OCI-LY3 (cell line): ENCODE results near the gene CCT8.

Experiments used
- H2AFZ ChIP-seq: fragments of 200-600, 300-600 bp; shearing (Covaris generic); 2 replicates; pipeline ENCODE4 v1.6.0; 2014; ENCODE audit warnings: antibody characterized with exemption, low read depth, low read length
- H3K27ac ChIP-seq: fragments of 200-600, 300-600 bp; sonication (generic); 2 replicates; pipeline ENCODE4 v1.5.1; 2014; ENCODE audit warnings: mild to moderate bottlenecking, low read length, moderate library complexity, mixed read lengths
- H3K27me3 ChIP-seq: fragments of 200-600, 300-600 bp; sonication (generic); 2 replicates; pipeline ENCODE4 v1.6.1; 2014; ENCODE audit warnings: low read depth, low read length, mixed read lengths
- H3K36me3 ChIP-seq: fragments of 200-600, 300-600 bp; sonication (generic); replicated peaks from 2 replicates; pipeline ENCODE3; 2014; ENCODE audit warnings: low read depth, low read length, mixed read lengths
- H3K4me1 ChIP-seq: fragments of 300-600, 200-600 bp; sonication (generic); 2 replicates; pipeline ENCODE4 v1.6.1; 2014; ENCODE audit warnings: low read length, mixed read lengths
- H3K4me2 ChIP-seq: fragments of 200-600, 300-600 bp; sonication (generic); 2 replicates; pipeline ENCODE4 v1.6.1; 2014; ENCODE audit warnings: low read length, mixed read lengths
- H3K4me3 ChIP-seq: fragments of 300-600, 200-600 bp; sonication (generic); 2 replicates; pipeline ENCODE4 v1.5.1; 2014; ENCODE audit warnings: antibody characterized with exemption, mild to moderate bottlenecking, low read length, moderate library complexity
- H3K79me2 ChIP-seq: fragments of 300-600, 200-600 bp; shearing (Covaris generic); 2 replicates; pipeline ENCODE4 v1.6.1; 2014; ENCODE audit warnings: mild to moderate bottlenecking, low read length, mixed read lengths
- H3K9ac ChIP-seq: fragments of 300-600, 200-600 bp; shearing (Covaris generic); 2 replicates; pipeline ENCODE4 v1.6.0; 2014; ENCODE audit warnings: mild to moderate bottlenecking, low read length, moderate library complexity
- H3K9me3 ChIP-seq: fragments of 200-600, 300-600 bp; shearing (Covaris generic); 2 replicates; pipeline ENCODE4 v1.6.1; 2014; ENCODE audit warnings: low read length, mixed read lengths; ENCODE audit not compliant: insufficient read depth
- H4K20me1 ChIP-seq: fragments of 200-600, 300-600 bp; sonication (generic); 2 replicates; pipeline ENCODE4 v1.6.1; 2016; ENCODE audit warnings: low read length, mixed read lengths; ENCODE audit not compliant: insufficient read depth
- EZH2phosphoT487 ChIP-seq: fragments of 200-600 bp; shearing (Covaris generic); IDR thresholded peaks from 2 replicates; pipeline ENCODE4 v1.6.1; 2018; ENCODE audit warnings: antibody characterized with exemption, mixed run types, low read depth
- TF ChIP-seq, protein P1 (sequence below): fragments of 200-600, 300-600 bp; sonication (generic); IDR thresholded peaks from 2 replicates; pipeline ENCODE4 v1.5.1; 2014; ENCODE audit warnings: antibody characterized with exemption, low read length, low read depth

The CCT8 gene

DNA sequence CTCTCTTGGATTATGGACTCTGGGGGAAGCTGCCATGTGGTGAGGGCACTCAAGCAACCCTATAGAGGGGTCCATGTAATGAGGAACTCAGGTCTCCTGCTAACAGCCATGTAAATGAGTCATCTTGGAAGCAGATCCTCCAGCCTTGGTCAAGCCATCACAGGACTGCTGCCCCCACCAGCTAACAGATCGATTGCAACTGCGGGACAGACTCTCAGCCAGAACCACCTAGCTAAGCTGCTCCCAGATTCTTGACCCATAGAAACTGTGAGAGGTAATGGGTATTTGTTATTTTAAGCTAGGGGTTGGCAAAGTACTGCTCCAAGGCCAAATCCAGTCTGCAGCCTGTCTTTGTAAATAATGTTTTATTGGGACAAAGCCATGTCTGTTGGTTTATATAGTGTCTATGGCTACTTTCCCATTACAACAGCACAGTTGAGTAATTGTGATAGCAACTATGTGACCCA lies 29.4 kb upstream of the CCT8 start:
- Histone ChIP-seq H3K9me3 (no peaks in the 10 kb centered on the region), H3K4me2 (no peak overlapping the region), H3K79me2 (no peaks in the 10 kb centered on the region), H3K27me3 (no peaks in the 10 kb centered on the region), H4K20me1 (no peaks in the 10 kb centered on the region), H3K4me3 (no peak overlapping the region), H3K36me3 (peaks cover 6% of the 10 kb centered on the region), H3K9ac (no peak overlapping the region), H2AFZ (no peak overlapping the region), H3K27ac (no peak overlapping the region), H3K4me1 (peaks cover 9% of the 10 kb centered on the region)
- TF ChIP-seq, protein P1, sequence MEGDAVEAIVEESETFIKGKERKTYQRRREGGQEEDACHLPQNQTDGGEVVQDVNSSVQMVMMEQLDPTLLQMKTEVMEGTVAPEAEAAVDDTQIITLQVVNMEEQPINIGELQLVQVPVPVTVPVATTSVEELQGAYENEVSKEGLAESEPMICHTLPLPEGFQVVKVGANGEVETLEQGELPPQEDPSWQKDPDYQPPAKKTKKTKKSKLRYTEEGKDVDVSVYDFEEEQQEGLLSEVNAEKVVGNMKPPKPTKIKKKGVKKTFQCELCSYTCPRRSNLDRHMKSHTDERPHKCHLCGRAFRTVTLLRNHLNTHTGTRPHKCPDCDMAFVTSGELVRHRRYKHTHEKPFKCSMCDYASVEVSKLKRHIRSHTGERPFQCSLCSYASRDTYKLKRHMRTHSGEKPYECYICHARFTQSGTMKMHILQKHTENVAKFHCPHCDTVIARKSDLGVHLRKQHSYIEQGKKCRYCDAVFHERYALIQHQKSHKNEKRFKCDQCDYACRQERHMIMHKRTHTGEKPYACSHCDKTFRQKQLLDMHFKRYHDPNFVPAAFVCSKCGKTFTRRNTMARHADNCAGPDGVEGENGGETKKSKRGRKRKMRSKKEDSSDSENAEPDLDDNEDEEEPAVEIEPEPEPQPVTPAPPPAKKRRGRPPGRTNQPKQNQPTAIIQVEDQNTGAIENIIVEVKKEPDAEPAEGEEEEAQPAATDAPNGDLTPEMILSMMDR = no peak
- no peak for TF ChIP-seq EZH2phosphoT487

DNA sequence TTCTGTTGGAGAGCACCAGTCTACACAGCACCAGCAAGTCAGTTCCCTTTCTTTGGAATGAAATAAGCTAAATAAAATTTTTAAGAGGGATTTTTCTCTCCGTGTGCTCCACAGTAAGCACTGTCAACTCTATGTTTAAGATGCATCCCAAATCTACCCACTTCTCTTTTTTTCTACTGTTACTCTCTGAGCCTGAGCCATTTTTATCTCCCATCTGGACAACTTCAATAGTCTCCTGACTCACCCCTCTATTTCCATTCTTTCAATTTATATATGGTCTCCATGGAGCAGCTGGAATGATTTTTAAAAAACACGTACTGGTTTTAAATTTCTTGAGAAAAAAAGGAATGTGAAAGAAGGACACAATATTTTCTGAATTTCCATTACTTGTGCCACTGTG lies 24.7 kb upstream of the CCT8 start:
- Histone ChIP-seq H2AFZ (no peak overlapping the region), H3K4me3 (no peak overlapping the region), H3K27ac (no peak overlapping the region), H4K20me1 (no peaks in the 10 kb centered on the region), H3K4me2 (no peak overlapping the region), H3K36me3 (peaks cover 8% of the 10 kb centered on the region), H3K4me1 (no peaks in the 10 kb centered on the region), H3K9me3 (no peaks in the 10 kb centered on the region), H3K9ac (no peak overlapping the region), H3K27me3 (no peaks in the 10 kb centered on the region), H3K79me2 (no peaks in the 10 kb centered on the region)
- TF ChIP-seq, protein P1 = no peak
- no peak for TF ChIP-seq EZH2phosphoT487

DNA sequence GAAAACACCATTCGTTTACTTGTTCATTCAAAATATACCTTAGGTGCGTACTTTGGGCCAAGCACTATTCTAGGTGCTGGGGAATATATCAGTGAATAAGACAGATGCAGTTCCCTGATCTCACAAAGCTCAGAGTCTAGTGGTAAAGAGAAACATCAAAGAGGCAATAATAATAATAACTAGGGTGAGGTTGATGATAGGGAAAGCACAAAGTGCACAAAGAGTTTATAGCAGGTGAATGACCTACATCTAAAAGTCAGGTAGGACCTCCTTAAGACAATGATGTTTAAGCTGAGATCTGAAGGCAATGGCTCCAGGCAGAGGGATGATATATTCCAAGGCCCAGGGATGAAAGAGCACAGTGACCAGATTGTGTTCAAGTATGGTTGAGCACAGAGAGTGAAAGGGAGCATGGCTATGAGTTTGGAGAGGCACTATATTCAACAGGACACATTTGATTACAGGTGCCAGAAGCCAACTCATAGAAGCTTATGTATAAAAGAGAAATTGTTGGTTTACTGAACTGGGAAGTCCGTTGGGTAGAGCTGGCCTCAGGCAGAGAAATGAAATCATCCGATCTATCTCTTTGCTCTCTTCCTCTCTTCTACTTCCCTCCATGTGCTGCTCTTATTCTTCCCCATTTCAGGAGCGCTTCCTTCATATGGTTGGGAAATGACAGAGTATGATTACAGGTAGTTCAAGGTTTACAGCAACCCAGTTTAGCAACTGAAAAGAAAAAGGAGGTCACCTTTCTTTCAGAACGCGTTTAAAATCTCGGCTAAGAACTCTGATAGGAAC lies 23.0 kb upstream of the CCT8 start:
- TF ChIP-seq EZH2phosphoT487 = no peak
- TF ChIP-seq, protein P1 = no peak
- Histone ChIP-seq H3K9me3 (no peaks in the 10 kb centered on the region), H3K4me1 (no peaks in the 10 kb centered on the region), H3K4me3 (no peak overlapping the region), H3K27ac (no peak overlapping the region), H2AFZ (no peak overlapping the region), H3K4me2 (no peak overlapping the region), H3K79me2 (no peaks in the 10 kb centered on the region), H4K20me1 (no peaks in the 10 kb centered on the region), H3K36me3 (peaks cover 5% of the 10 kb centered on the region), H3K27me3 (no peaks in the 10 kb centered on the region), H3K9ac (no peak overlapping the region)

DNA sequence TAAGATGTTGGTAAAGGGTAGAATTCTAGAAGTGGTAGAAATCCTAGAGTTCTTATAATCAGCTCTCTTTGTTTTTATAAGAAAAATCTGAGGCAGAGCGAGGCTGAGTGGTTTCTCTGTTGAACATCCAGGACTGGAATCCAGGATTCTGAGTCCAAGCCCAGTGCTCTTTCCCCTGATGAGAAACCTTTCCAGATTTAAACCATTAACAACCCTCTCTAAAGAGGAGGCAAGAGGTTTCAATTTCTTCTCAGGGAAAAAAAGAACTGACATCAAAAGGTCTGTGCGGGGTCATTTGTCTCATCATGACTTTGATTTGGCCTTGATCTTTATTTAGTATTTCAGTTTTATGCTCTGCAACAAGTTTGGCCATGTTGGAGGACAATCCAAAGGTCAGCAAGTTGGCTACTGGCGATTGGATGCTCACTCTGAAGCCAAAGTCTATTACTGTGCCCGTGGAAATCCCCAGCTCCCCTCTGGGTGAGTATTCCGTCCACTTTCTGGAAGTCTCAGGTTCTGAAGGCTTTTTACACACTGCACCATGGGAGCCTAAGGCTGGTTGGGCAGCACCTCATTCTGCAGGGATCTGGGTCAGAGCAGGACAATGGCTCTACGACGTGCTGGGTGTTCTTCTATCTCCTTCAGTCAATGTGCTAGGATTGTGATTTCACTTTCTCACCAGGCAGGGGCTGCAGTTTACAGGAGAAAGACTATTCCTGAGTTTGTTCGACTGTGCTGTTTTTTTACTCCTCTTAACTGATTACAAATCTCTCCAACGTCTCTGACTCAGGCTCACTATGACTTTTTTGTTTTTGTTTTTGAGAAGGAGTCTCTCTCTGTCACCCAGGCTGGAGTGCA lies 18.9 kb upstream of the CCT8 start:
- H3K79me2 ChIP-seq = no peaks in the 10 kb centered on the region
- no peak overlapping the region for H2AFZ ChIP-seq
- H3K4me2 ChIP-seq = no peak overlapping the region
- no peaks in the 10 kb centered on the region for H3K4me1 ChIP-seq
- H3K9me3 ChIP-seq = no peaks in the 10 kb centered on the region
- no peaks in the 10 kb centered on the region for H3K27me3 ChIP-seq
- H4K20me1 ChIP-seq = no peaks in the 10 kb centered on the region
- H3K36me3 ChIP-seq = peaks cover 2% of the 10 kb centered on the region
- no peak overlapping the region for H3K4me3 ChIP-seq
- H3K27ac ChIP-seq = no peak overlapping the region
- H3K9ac ChIP-seq = no peak overlapping the region
- no peak for TF ChIP-seq EZH2phosphoT487
- TF ChIP-seq, protein P1 = no peak
